ENCODE data around the gene ACKR4. TPM values are rescaled to one million over a fixed set of nuclear protein-coding genes. Genes with fewer than 3 reads are reported as not detected.

Gene ACKR4
- total and polyA plus RNA-seq, 2 experiments from 2014 or later = 0.26 TPM; not detected in 1

DNA sequence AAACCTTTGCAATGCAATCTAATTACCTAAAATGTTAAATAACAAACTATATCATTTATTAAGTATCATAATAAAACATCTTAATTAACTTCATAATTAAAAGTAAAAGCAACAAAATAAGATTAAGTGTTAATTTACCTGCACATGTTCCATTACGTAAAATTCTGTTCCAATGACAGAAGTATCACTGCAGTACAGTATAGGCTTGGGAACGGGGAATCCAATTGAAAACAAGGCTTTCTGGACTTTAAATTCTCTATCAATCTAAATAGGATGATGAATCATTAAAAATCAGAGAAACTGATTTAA, 45.4 kb downstream of the ACKR4 start:
- no peaks in the 10 kb centered on the region for H3K9me3 Mint-ChIP-seq
- H2AFZ ChIP-seq = no peak overlapping the region
- ATAC-seq = no peak
- H3F3A ChIP-seq (replicated peaks; ENCODE audit: low read depth) = no peaks in the 10 kb centered on the region
- H3K4me1 Mint-ChIP-seq = no peaks in the 10 kb centered on the region
- no peak overlapping the region for H3K4me3 ChIP-seq
- H3K4me1 ChIP-seq (ENCODE audit: insufficient read depth) = no peaks in the 10 kb centered on the region
- no peak overlapping the region for H3K4me3 Mint-ChIP-seq
- H3K27ac Mint-ChIP-seq = no peak overlapping the region
- no peak overlapping the region for H3K4me2 ChIP-seq
- DNase-seq (ENCODE audit: low spot score) = no peak
- no peak for TF ChIP-seq JUNB (IDR thresholded peaks at IDR 0.05; ENCODE audit: unreplicated experiment)
- TF ChIP-seq CREB1 (CRISPR knock-in tag; IDR thresholded peaks at IDR 0.05; ENCODE audit: low read depth) = no peak
- TF ChIP-seq CTCF (conservative IDR thresholded peaks at IDR 0.05; ENCODE audit: low read depth in 2 of 2) = no peak
- TF ChIP-seq EZH2phosphoT487 (IDR thresholded peaks at IDR 0.05; ENCODE audit: unreplicated experiment) = no peak
- TF ChIP-seq NANOG (IDR thresholded peaks at IDR 0.05; ENCODE audit: borderline replicate concordance) = no peak
- TF ChIP-seq STAT1 (IDR thresholded peaks at IDR 0.05; ENCODE audit: unreplicated experiment) = no peak
- TF ChIP-seq ZNF114 (CRISPR knock-in tag; IDR thresholded peaks at IDR 0.05) = no peak
- TF ChIP-seq, protein P1, sequence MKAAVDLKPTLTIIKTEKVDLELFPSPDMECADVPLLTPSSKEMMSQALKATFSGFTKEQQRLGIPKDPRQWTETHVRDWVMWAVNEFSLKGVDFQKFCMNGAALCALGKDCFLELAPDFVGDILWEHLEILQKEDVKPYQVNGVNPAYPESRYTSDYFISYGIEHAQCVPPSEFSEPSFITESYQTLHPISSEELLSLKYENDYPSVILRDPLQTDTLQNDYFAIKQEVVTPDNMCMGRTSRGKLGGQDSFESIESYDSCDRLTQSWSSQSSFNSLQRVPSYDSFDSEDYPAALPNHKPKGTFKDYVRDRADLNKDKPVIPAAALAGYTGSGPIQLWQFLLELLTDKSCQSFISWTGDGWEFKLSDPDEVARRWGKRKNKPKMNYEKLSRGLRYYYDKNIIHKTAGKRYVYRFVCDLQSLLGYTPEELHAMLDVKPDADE (IDR thresholded peaks at IDR 0.05) = no peak
- TF ChIP-seq ZNF462 (CRISPR knock-in tag; IDR thresholded peaks at IDR 0.05) = no peak
- TF ChIP-seq, protein P2, sequence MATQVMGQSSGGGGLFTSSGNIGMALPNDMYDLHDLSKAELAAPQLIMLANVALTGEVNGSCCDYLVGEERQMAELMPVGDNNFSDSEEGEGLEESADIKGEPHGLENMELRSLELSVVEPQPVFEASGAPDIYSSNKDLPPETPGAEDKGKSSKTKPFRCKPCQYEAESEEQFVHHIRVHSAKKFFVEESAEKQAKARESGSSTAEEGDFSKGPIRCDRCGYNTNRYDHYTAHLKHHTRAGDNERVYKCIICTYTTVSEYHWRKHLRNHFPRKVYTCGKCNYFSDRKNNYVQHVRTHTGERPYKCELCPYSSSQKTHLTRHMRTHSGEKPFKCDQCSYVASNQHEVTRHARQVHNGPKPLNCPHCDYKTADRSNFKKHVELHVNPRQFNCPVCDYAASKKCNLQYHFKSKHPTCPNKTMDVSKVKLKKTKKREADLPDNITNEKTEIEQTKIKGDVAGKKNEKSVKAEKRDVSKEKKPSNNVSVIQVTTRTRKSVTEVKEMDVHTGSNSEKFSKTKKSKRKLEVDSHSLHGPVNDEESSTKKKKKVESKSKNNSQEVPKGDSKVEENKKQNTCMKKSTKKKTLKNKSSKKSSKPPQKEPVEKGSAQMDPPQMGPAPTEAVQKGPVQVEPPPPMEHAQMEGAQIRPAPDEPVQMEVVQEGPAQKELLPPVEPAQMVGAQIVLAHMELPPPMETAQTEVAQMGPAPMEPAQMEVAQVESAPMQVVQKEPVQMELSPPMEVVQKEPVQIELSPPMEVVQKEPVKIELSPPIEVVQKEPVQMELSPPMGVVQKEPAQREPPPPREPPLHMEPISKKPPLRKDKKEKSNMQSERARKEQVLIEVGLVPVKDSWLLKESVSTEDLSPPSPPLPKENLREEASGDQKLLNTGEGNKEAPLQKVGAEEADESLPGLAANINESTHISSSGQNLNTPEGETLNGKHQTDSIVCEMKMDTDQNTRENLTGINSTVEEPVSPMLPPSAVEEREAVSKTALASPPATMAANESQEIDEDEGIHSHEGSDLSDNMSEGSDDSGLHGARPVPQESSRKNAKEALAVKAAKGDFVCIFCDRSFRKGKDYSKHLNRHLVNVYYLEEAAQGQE (IDR thresholded peaks at IDR 0.05; ENCODE audit: unreplicated experiment) = no peak
- TF ChIP-seq EZH2 (IDR thresholded peaks at IDR 0.05; ENCODE audit: low read depth, unreplicated experiment) = no peak
- TF ChIP-seq POLR2AphosphoS5 (IDR thresholded peaks at IDR 0.05; ENCODE audit: low read depth) = no peak
- no peak for TF ChIP-seq ZNF331 (CRISPR knock-in tag; IDR thresholded peaks at IDR 0.05; ENCODE audit: low read depth)
- H3K36me3 Mint-ChIP-seq (ENCODE audit: low read depth) = no peaks in the 10 kb centered on the region
- no peaks in the 10 kb centered on the region for H3K27me3 ChIP-seq (ENCODE audit: insufficient read depth)
- no peak overlapping the region for H3K27ac ChIP-seq (ENCODE audit: low read depth)
- no peaks in the 10 kb centered on the region for H3K79me2 ChIP-seq (replicated peaks; ENCODE audit: insufficient read depth)
- H3K9me2 ChIP-seq (ENCODE audit: insufficient read depth) = no peaks in the 10 kb centered on the region
- no peaks in the 10 kb centered on the region for H3K36me3 ChIP-seq (ENCODE audit: insufficient read depth)
- H4K20me1 ChIP-seq (replicated peaks; ENCODE audit: insufficient read depth) = no peaks in the 10 kb centered on the region
- peaks cover 2% of the 10 kb centered on the region for H3K27me3 Mint-ChIP-seq (ENCODE audit: insufficient read depth, low read depth, poor library complexity)
